ENCODE data around the gene MAIP1.
A peak's percentile ranks its signal among the peaks of the same experiment; 100 is the strongest.

Gene MAIP1

DNA sequence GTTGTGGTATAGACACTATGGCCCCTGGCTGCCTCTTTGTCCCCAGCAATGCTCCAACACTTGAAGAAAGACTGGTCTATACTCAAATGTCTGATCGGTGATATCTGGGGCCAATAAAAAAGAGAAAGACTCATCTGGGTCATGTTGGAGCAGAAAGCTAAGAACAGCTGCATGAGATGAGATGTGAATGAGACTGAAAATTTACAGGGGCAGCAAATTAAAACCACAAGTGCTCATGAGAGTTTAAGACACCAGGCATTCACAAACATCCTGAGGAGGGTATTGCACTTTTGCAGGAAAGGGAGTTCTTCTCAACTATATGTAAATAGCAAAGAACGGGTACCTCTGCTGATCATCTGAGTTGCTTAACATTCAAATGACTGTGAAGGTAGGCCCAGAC, 36.3 kb downstream of the MAIP1 start:
- no peak for DNase-seq (ENCODE audit: low read depth)

DNA sequence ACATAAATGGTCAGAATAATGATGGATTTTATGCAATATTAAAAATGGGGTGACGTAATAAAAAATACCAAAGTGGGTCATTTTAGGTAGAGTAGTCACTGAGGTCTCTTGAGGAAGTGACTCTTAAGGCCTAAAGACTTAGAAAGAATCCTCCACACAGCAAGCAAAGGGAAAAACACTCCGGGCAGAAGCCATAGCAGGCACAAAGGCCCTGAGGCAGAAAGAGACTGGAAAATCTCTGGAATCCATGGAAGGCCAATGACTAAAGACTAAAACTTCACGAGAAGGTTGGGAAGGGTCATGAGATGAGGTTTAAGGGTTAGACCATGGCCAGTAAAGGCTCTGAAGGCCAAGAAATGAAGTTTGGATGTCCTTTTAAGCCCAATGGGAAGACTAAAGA, 36.9 kb downstream of the MAIP1 start:
- no peak for DNase-seq (ENCODE audit: low read depth)

DNA sequence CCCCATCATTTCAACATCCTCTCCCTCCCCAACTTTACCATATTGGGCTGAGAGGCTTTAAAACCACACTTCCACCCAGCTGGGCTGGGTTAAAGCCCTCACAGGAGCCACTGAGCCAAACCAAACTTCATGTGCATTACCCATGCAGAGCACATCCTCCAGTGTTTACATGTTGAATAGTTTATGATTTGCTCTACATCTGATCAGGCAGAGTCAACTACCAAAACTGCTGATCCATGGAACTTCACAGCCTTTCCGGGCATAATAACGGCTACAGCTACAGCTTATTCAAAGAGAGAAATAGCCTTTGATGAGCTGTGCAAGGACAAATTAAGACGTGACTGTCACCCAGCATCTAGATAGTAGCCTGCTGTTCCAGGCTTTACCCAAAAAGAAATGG, 39.0 kb downstream of the MAIP1 start:
- DNase-seq (ENCODE audit: low read depth) = no peak

DNA sequence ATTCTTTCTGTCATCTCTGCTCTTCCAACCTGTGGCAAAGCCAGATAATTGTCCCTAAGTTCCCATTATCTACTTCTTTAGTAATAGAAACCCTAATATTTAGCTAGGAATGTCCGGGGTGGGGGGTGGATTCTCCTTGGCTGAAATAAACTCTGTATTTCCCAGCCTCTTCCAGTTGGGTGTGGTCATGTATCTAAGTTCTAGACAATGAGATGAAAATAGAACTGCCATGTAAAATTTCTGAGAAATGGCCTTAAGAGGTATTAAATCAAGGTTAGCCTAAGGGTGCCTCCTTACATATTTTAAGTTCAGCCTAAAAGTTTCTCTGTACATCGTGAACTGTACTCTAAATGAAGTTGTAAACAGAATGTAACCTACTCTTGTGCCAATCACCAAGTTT, 39.5 kb downstream of the MAIP1 start:
- DNase-seq (ENCODE audit: low read depth) = no peak

DNA sequence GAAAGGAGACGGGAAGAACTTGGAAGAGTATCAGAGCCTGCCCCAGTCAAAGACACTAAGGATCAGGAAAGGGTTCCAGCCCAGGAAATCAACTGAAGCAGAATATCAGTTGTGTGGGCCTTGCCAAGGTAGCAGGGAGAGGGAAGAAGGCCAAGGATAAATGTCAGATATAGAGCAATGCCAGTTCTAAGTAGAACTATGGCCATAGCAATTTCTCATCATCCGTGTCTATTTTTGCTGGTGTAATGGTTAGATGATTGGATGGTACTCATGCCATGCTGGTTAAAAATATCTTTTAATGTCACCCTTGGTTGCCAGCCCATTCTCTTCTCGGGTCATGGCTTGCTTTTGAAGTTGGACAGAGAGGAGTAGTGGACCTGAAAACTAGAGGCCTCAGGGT, 41.9 kb downstream of the MAIP1 start:
- DNase-seq (ENCODE audit: low read depth) = no peak

DNA sequence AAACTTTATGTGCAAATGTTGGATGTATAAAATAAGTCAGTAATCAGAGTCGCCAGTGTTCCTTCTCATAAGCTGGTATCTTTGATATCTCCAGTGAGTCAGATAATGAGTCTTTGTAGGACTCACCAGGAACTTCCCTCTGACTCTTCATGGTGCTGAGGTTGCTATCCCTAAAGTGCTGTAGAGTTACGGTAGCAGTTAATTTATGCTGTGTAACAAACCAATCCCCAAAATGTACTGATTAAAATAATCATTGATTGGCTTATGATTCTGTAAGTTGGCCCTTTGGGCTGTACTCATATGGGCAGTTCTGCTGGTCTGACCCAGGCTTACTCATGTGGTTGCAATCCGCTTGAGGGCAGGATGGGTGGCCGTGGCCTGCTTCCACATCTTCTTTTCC, 43.8 kb downstream of the MAIP1 start:
- DNase-seq (ENCODE audit: low read depth) = no peak

DNA sequence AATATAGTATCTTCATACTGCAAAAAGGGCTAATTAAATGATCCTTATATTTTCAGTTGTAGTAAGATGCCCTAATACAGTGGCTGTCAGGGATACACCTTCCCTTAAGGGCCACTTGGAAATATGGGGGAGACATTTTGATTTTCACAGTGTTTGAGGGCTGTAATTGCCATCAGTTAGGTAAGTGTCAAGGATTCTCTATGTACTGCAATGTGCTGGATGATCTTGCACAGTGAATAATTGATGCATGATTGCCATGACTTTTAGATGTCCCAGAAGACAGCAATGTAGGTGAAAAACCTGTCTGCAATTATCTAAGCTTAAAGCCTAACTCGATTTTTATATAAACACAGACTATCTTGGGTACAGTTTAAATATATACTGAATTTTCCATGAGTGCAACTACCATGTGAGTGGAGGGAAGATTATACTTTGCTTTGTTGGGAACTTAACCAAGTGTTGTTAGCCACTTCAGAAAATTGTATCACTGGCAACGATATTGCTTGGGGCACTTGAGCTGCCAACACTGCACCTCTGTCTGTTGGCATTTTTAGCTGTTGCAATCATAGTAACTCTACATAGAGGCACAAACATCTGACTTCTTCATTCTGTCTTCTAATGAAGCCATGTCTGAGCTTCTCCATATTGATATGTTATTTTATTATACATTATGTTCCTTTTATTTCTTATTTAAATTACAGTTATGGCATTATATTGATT, 45.2 kb downstream of the MAIP1 start:
- no peak for DNase-seq (ENCODE audit: low read depth)

DNA sequence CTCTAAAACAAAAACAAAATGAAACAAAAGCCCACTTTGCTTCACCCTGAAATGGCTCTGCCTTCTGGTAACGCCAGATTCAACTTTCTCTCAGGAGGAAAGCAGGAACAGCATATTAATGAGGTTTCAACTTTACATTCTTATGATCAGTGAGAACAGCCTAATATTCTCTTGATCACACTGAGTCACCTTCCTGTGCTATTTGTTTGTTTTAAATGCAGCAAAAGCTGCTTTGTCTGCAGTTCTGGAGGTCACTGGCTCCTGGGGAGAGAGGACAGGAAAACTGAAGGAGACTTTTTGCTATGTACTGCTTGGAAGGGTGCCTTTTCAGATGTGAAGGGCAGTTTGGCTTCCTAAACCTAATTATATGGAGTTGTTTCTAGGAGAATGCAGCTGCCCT, 48.1 kb downstream of the MAIP1 start:
- peak; percentile 49 for DNase-seq (ENCODE audit: low read depth)

DNA sequence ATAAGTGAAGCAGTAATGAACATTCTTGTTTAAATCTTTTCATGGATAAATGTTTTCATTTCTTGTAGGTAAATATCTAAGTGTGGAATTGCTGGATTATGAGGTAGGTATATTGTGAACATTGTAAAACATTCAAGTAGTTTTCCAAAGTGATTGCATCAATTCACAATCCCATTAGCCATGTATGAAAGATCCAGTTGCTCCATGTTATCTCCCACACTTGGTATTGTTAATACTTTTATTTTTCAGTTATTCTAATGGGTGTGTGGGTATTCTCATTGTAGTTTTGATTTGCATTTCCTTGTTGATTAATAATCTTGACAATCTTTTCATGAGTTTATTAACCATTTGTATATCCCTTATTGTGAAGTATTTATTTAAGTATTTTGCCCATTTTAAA, 50.3 kb downstream of the MAIP1 start:
- DNase-seq (ENCODE audit: low read depth) = no peak

DNA sequence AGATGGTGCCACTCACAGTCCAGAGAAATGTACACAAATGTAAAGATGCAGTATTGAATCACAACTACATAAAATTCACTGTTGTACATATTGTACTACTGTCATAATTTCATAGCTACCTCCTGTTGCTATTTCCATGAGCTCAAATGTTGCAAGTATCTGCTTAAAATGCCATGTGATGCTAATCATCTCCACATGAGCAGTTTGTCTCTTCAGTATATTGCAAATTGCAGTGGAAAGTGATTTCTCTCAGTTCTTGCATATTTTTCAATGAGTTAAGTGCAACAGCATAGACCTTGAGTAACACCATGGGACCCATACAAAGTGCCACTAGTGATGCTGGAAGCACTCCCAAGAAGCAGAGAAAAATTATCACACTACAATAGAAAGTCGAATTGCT, 51.9 kb downstream of the MAIP1 start:
- no peak for DNase-seq (ENCODE audit: low read depth)

DNA sequence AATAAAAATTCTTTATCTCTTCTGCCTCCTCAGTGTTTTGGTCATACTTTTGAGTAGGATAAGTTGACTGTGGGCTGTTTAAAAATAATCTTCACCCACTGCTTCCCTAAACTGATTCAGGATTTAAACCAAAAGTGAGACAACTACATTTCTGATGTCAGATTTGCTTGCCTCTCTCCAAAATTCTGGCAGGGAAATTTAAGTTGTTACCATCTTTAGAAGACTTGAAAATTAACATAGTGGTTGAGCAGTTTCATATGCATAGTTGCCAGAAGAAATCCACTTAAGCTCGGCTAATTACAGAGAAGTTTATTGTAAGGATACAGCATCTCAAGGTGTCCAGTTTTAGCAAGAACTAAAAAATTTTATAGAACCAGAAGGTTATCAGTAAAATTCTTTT, 57.0 kb downstream of the MAIP1 start:
- no peak for DNase-seq (ENCODE audit: low read depth)
